Sigmoid colon (tissue), 7 donors: ENCODE measurements around the gene CEP63. TPM values are rescaled to one million over a fixed set of nuclear protein-coding genes. Genes with fewer than 3 reads are reported as not detected.
A peak's percentile ranks its signal among the peaks of the same experiment; 100 is the strongest.

Source experiments
- DNase-seq: peaks from one replicate; pipeline ENCODE4 v3.0.0-alpha.2; 2019
- H3K27ac ChIP-seq, 4 donors: fragments of 200-600 bp; sonication (generic); one replicate each; pipeline ENCODE4 v1.5.1; 2016 to 2019; ENCODE audit warnings: mild to moderate bottlenecking in 1 of 4
- H3K27me3 ChIP-seq, 3 donors: fragments of 200-600 bp; sonication (generic); one replicate each; pipeline ENCODE4 v1.5.1; 2019; ENCODE audit warnings: mild to moderate bottlenecking in 1 of 3
- H3K36me3 ChIP-seq, 4 donors: fragments of 200-600 bp; sonication (generic); one replicate each; pipeline ENCODE4 v1.5.1; 2016 to 2019
- H3K4me1 ChIP-seq, 4 donors: fragments of 200-600 bp; sonication (generic); one replicate each; pipeline ENCODE4 v1.5.1; 2017 to 2019
- H3K4me3 ChIP-seq, 4 donors: fragments of 200-600 bp; sonication (generic); one replicate each; pipeline ENCODE4 v1.5.1; 2017 to 2019; ENCODE audit warnings: mild to moderate bottlenecking in 2 of 4, moderate library complexity in 1 of 4
- H3K9me3 ChIP-seq, 4 donors: fragments of 200-600 bp in 3 of 4; sonication (generic) in 3 of 4; one replicate each; pipeline versions ENCODE4 v1.5.1 to v1.6.1; 2013 to 2019
- CTCF ChIP-seq, 4 experiments: fragments of 450-650 bp in 3 of 4; fragments of 200-600 bp in 1 of 4; IDR thresholded peaks; one replicate each; pipeline ENCODE4 v1.5.1; 2016 to 2019; ENCODE audit warnings: antibody characterized with exemption in 4 of 4, mild to moderate bottlenecking in 3 of 4, moderate library complexity in 2 of 4
- EP300 ChIP-seq, 4 donors: sonication (generic); formaldehyde crosslinking; IDR thresholded peaks; one replicate each; pipeline ENCODE4 v1.6.1; 2017; ENCODE audit warnings: antibody characterized with exemption in 4 of 4
- POLR2A ChIP-seq, 2 donors: fragments of 450-650 bp; IDR thresholded peaks; one replicate each; pipeline ENCODE4 v1.6.1; 2016; ENCODE audit warnings: antibody characterized with exemption in 2 of 2, mild to moderate bottlenecking in 2 of 2, moderate library complexity in 2 of 2
- POLR2AphosphoS5 ChIP-seq, 4 donors: sonication (generic); formaldehyde crosslinking; IDR thresholded peaks; one replicate each; pipeline ENCODE4 v1.6.1; 2017; ENCODE audit warnings: antibody characterized with exemption in 4 of 4
- WGBS, 2 donors: extraction: QIAGEN DNeasy Blood & Tissue Kit; methylation state at CpG; one replicate each; pipeline ENCODE4 v1.1.7; 2013; 5-methylcytosine and 5-hydroxymethylcytosine counted together
- intact Hi-C: fragments of 100-400 bp; cut with DNase I; formaldehyde crosslinking; loops from one replicate; pipeline ENCODE4 v1.15.1; 2023
- polyA plus RNA-seq, 3 donors: library from polyadenylated mRNA; stranded (reverse); fragments of 200-250 nt; gene quantifications; one replicate each; pipeline ENCODE4 v1.2.3, GENCODE V29; 2013
- total RNA-seq, 4 donors: library from RNA; depleted of rRNA; stranded (reverse); fragments of >200 nt; gene quantifications; one replicate each; pipeline ENCODE4 v1.1.0, GENCODE V29; 2016
- donor health status: healthy with polysubstance abuse.
- donor health status: Bipolar disorder and iron deficiency.
- donor health status: healthy.

Gene CEP63
- total and polyA plus RNA-seq, 7 donors = 16.6 to 33.5 (median 22.5) TPM

- intact Hi-C loops = loop anchor here (5.0 kb wide), 4 partner anchors 115 to 1765 kb away; partner anchors contain the start of genes AMOTL2, CDV3 and NPHP3
- H3K9me3 ChIP-seq = no peaks in the 10 kb centered on the region
- DNase-seq = no peak
- peaks cover 0 to 5% (median under 1%) of the 10 kb centered on the region in 4 donors for H3K36me3 ChIP-seq
- H3K4me1 ChIP-seq = peaks cover 0 to 41% (median 32%) of the 10 kb centered on the region in 4 donors
- H3K27ac ChIP-seq = peak overlapping the region in 3 of 4 donors; percentile 94 to 97 (median 96)
- H3K4me3 ChIP-seq = peak overlapping the region in 3 of 4 donors; percentile 59 to 81 (median 72)
- no peaks in the 10 kb centered on the region for H3K27me3 ChIP-seq
- peak in 1 of 4 donors; percentile 15 for TF ChIP-seq POLR2AphosphoS5 (IDR thresholded peaks at IDR 0.05)
- no peak for TF ChIP-seq POLR2A (IDR thresholded peaks at IDR 0.05)
- WGBS, 2 donors = 46 to 48% methylated on average over 5 of the region's 5 CpGs
These were observed 1.5 kb downstream of the CEP63 start for GRCh38 chr3:134487406-134487805.

GRCh38 chr3:134494495-134494894, 8.6 kb downstream of the CEP63 start:
- Histone ChIP-seq H3K27ac (no peak overlapping the region), H3K4me3 (no peak overlapping the region), H3K9me3 (no peaks in the 10 kb centered on the region), H3K36me3 (peaks cover 0 to 23% (median 0%) of the 10 kb centered on the region in 4 donors), H3K27me3 (no peaks in the 10 kb centered on the region), H3K4me1 (no peaks in the 10 kb centered on the region)
- TF ChIP-seq POLR2A (IDR thresholded peaks at IDR 0.05) (no peak), POLR2AphosphoS5 (IDR thresholded peaks at IDR 0.05) (no peak), EP300 (IDR thresholded peaks at IDR 0.05) (no peak), CTCF (IDR thresholded peaks at IDR 0.05) (no peak)
- no peak for DNase-seq
- 86 to 91% methylated on average over 5 of the region's 5 CpGs for WGBS, 2 donors
- intact Hi-C loops = no loop called here

- DNase-seq = no peak
- Histone ChIP-seq H3K27me3 (no peaks in the 10 kb centered on the region), H3K4me3 (no peak overlapping the region), H3K36me3 (peaks cover 0 to 23% (median 0%) of the 10 kb centered on the region in 4 donors), H3K9me3 (no peaks in the 10 kb centered on the region), H3K27ac (no peak overlapping the region), H3K4me1 (no peaks in the 10 kb centered on the region)
- intact Hi-C loops = no loop called here
- TF ChIP-seq POLR2AphosphoS5 (IDR thresholded peaks at IDR 0.05) (no peak), EP300 (IDR thresholded peaks at IDR 0.05) (no peak), POLR2A (IDR thresholded peaks at IDR 0.05) (no peak), CTCF (IDR thresholded peaks at IDR 0.05) (no peak)
These were observed 10.1 kb downstream of the CEP63 start for GRCh38 chr3:134495980-134496379.

- no peak overlapping the region for H3K27ac ChIP-seq
- intact Hi-C loops = no loop called here
- WGBS, 2 donors = 61 to 77% methylated on average over 3 of the region's 3 CpGs
- no peaks in the 10 kb centered on the region for H3K9me3 ChIP-seq
- TF ChIP-seq POLR2A (IDR thresholded peaks at IDR 0.05) (no peak), POLR2AphosphoS5 (IDR thresholded peaks at IDR 0.05) (no peak), EP300 (IDR thresholded peaks at IDR 0.05) (no peak), CTCF (IDR thresholded peaks at IDR 0.05) (no peak)
- no peak overlapping the region for H3K4me3 ChIP-seq
- DNase-seq = no peak
- H3K36me3 ChIP-seq = peaks cover 0 to 23% (median 0%) of the 10 kb centered on the region in 4 donors
- H3K27me3 ChIP-seq = no peaks in the 10 kb centered on the region
- no peaks in the 10 kb centered on the region for H3K4me1 ChIP-seq
These were observed 10.7 kb downstream of the CEP63 start for GRCh38 chr3:134496471-134497071.

GRCh38 chr3:134503266-134503665, 17.4 kb downstream of the CEP63 start:
- peaks cover 0 to 3% (median 0%) of the 10 kb centered on the region in 4 donors for H3K4me1 ChIP-seq
- intact Hi-C loops = no loop called here
- H3K36me3 ChIP-seq = peaks cover 0 to 13% (median 0%) of the 10 kb centered on the region in 4 donors
- no peak overlapping the region for H3K27ac ChIP-seq
- H3K9me3 ChIP-seq = peaks cover 0 to 6% (median 0%) of the 10 kb centered on the region in 4 donors
- H3K4me3 ChIP-seq = no peak overlapping the region
- H3K27me3 ChIP-seq = no peaks in the 10 kb centered on the region
- 98% methylated on average over 1 of the region's 1 CpG for WGBS, 2 donors
- TF ChIP-seq EP300 (IDR thresholded peaks at IDR 0.05) (no peak), POLR2A (IDR thresholded peaks at IDR 0.05) (no peak)
- no peak for DNase-seq
